ENCODE results near the gene USP24. TPM values are rescaled to one million over a fixed set of nuclear protein-coding genes. Genes with fewer than 3 reads are reported as not detected.

The USP24 gene
- total RNA-seq, 1 experiment from 2014 or later: 54.6 TPM

GRCh38 chr1:55252942-55253589, 37.9 kb upstream of the USP24 start:
- Histone ChIP-seq H3K4me1 (ENCODE audit: insufficient read depth, low read length, poor library complexity, severe bottlenecking) (no peaks in the 10 kb centered on the region), H3K4me3 (ENCODE audit: low read depth, low read length, poor library complexity, severe bottlenecking) (no peak overlapping the region), H3K27ac (ENCODE audit: low read depth, low read length, poor library complexity, severe bottlenecking) (no peak overlapping the region), H3K36me3 (ENCODE audit: insufficient read depth, low read length, poor library complexity, severe bottlenecking) (no peaks in the 10 kb centered on the region), H3K27me3 (replicated peaks; ENCODE audit: insufficient read depth, low read depth, low read length, poor library complexity) (no peaks in the 10 kb centered on the region), H3K9me3 (ENCODE audit: low read depth, low read length, poor library complexity, severe bottlenecking) (no peaks in the 10 kb centered on the region)
- ChIA-PET CTCF (no interaction called here), POLR2A (ENCODE audit: low non-redundant PET) (interaction anchor here (0.7 kb wide), 1 partner anchor 9 kb away, joined by 3 read pairs; no protein-coding TSS in a partner anchor)
- no TSS peak for BruUV-seq (replicated peaks)
- TF ChIP-seq CTCF (conservative IDR thresholded peaks at IDR 0.05; ENCODE audit: low read depth, low read length) (no peak), EZH2 (IDR thresholded peaks at IDR 0.05; ENCODE audit: borderline replicate concordance, low read depth, low read length, poor library complexity, severe bottlenecking) (no peak)
- intact Hi-C loops (cut with micrococcal nuclease; ENCODE audit: unreplicated experiment): no loop called here
- DNase-seq (ENCODE audit: low spot score): no peak

GRCh38 chr1:55250399-55251075, 35.4 kb upstream of the USP24 start:
- Histone ChIP-seq H3K27ac (ENCODE audit: low read depth, low read length, poor library complexity, severe bottlenecking) (no peak overlapping the region), H3K4me1 (ENCODE audit: insufficient read depth, low read length, poor library complexity, severe bottlenecking) (no peaks in the 10 kb centered on the region), H3K4me3 (ENCODE audit: low read depth, low read length, poor library complexity, severe bottlenecking) (no peak overlapping the region), H3K9me3 (ENCODE audit: low read depth, low read length, poor library complexity, severe bottlenecking) (no peaks in the 10 kb centered on the region), H3K27me3 (replicated peaks; ENCODE audit: insufficient read depth, low read depth, low read length, poor library complexity) (no peaks in the 10 kb centered on the region), H3K36me3 (ENCODE audit: insufficient read depth, low read length, poor library complexity, severe bottlenecking) (no peaks in the 10 kb centered on the region)
- ChIA-PET CTCF (no interaction called here), POLR2A (ENCODE audit: low non-redundant PET) (no interaction called here)
- BruUV-seq (replicated peaks): no TSS peak
- DNase-seq (ENCODE audit: low spot score): no peak
- TF ChIP-seq CTCF (conservative IDR thresholded peaks at IDR 0.05; ENCODE audit: low read depth, low read length): no peak
- intact Hi-C loops (cut with micrococcal nuclease; ENCODE audit: unreplicated experiment): no loop called here

- CTCF ChIA-PET: no interaction called here
Measured at GRCh38 chr1:55249646-55250398, 34.7 kb upstream of the USP24 start.

More at GRCh38 chr1:55249646-55250398, 34.7 kb upstream of the USP24 start:
- POLR2A ChIA-PET (ENCODE audit: low non-redundant PET): no interaction called here
- no peak for DNase-seq (ENCODE audit: low spot score)
- Histone ChIP-seq H3K4me3 (ENCODE audit: low read depth, low read length, poor library complexity, severe bottlenecking) (no peak overlapping the region), H3K27me3 (replicated peaks; ENCODE audit: insufficient read depth, low read depth, low read length, poor library complexity) (no peaks in the 10 kb centered on the region), H3K27ac (ENCODE audit: low read depth, low read length, poor library complexity, severe bottlenecking) (no peak overlapping the region), H3K36me3 (ENCODE audit: insufficient read depth, low read length, poor library complexity, severe bottlenecking) (no peaks in the 10 kb centered on the region), H3K4me1 (ENCODE audit: insufficient read depth, low read length, poor library complexity, severe bottlenecking) (no peaks in the 10 kb centered on the region), H3K9me3 (ENCODE audit: low read depth, low read length, poor library complexity, severe bottlenecking) (no peaks in the 10 kb centered on the region)
- no peak for TF ChIP-seq CTCF (conservative IDR thresholded peaks at IDR 0.05; ENCODE audit: low read depth, low read length)
- intact Hi-C loops (cut with micrococcal nuclease; ENCODE audit: unreplicated experiment): no loop called here
- BruUV-seq (replicated peaks): no TSS peak
